Mesendoderm (in vitro differentiated cells): ENCODE data around the gene CYP46A1.

ENCODE experiments used
- DNase-seq: peaks from one replicate; pipeline ENCODE4 v3.0.0; 2013
- H2AK5ac ChIP-seq: 2 replicates; pipeline ENCODE4 v1.6.1; 2013; ENCODE audit warnings: low read length, inconsistent platforms
- H2BK120ac ChIP-seq: 2 replicates; pipeline ENCODE4 v1.6.1; 2013; ENCODE audit warnings: low read depth, mild to moderate bottlenecking, low read length, moderate library complexity, mixed read lengths
- H2BK15ac ChIP-seq: replicated peaks from 2 replicates; pipeline ENCODE4 v1.6.1; 2013; ENCODE audit warnings: low read depth, mild to moderate bottlenecking, moderate library complexity
- H2BK5ac ChIP-seq: 2 replicates; pipeline ENCODE4 v1.6.1; 2013; ENCODE audit warnings: low read length, inconsistent platforms
- H3K18ac ChIP-seq: 2 replicates; pipeline ENCODE4 v1.6.1; 2013; ENCODE audit warnings: mild to moderate bottlenecking, low read length, mixed read lengths
- H3K23ac ChIP-seq: one replicate; pipeline ENCODE4 v1.6.1; 2013; ENCODE audit warnings: low read length
- H3K27ac ChIP-seq: 2 replicates; pipeline ENCODE4 v1.5.1; 2013; ENCODE audit warnings: low read depth, mild to moderate bottlenecking, inconsistent platforms, low read length, moderate library complexity
- H3K27me3 ChIP-seq: 2 replicates; pipeline ENCODE4 v1.6.1; 2013; ENCODE audit warnings: low read length, control low read depth, mild to moderate bottlenecking, inconsistent platforms; ENCODE audit not compliant: insufficient read depth, poor library complexity
- H3K36me3 ChIP-seq: 2 replicates; pipeline ENCODE4 v1.6.1; 2013; ENCODE audit warnings: low read length, inconsistent platforms; ENCODE audit not compliant: control insufficient read depth, insufficient read depth
- H3K4ac ChIP-seq: one replicate; pipeline ENCODE4 v1.6.1; 2013; ENCODE audit warnings: low read depth, mild to moderate bottlenecking, low read length, moderate library complexity
- H3K4me1 ChIP-seq: 2 replicates; pipeline ENCODE4 v1.6.1; 2013; ENCODE audit warnings: low read depth, low read length, inconsistent platforms; ENCODE audit not compliant: control insufficient read depth
- H3K4me2 ChIP-seq: 2 replicates; pipeline ENCODE4 v1.6.1; 2013; ENCODE audit warnings: low read length
- H3K4me3 ChIP-seq: 2 replicates; pipeline ENCODE4 v1.5.1; 2013; ENCODE audit warnings: mild to moderate bottlenecking, low read length
- H3K56ac ChIP-seq: one replicate; pipeline ENCODE4 v1.6.1; 2013; ENCODE audit warnings: low read length
- H3K79me1 ChIP-seq: 2 replicates; pipeline ENCODE4 v1.6.1; 2013; ENCODE audit warnings: low read length, inconsistent platforms
- H3K79me2 ChIP-seq: 2 replicates; pipeline ENCODE4 v1.6.1; 2013; ENCODE audit warnings: mild to moderate bottlenecking, low read length; ENCODE audit not compliant: control insufficient read depth, insufficient read depth
- H3K9ac ChIP-seq: 2 replicates; pipeline ENCODE4 v1.6.1; 2013; ENCODE audit warnings: low read length, inconsistent platforms
- H4K5ac ChIP-seq: one replicate; pipeline ENCODE4 v1.6.1; 2013; ENCODE audit warnings: low read length
- H4K8ac ChIP-seq: one replicate; pipeline ENCODE4 v1.6.1; 2013; ENCODE audit warnings: low read depth, mild to moderate bottlenecking, control low read depth, low read length, moderate library complexity
- WGBS: extraction: QIAGEN DNeasy Blood & Tissue Kit; methylation state at CpG from one replicate; pipeline ENCODE4 v1.1.7; 2013; ENCODE audit warnings: low lambda C conversion rate, missing lambda C conversion rate; ENCODE audit not compliant: insufficient coverage; ENCODE audit errors: extremely low coverage; 5-methylcytosine and 5-hydroxymethylcytosine counted together

CYP46A1 gene

GRCh38 chr14:99698236-99698635 lies 14.1 kb downstream of the CYP46A1 start:
- no peak for DNase-seq
- no peaks in the 10 kb centered on the region for H3K4me1 ChIP-seq
- H3K23ac ChIP-seq: no peak overlapping the region
- no peaks in the 10 kb centered on the region for H3K27me3 ChIP-seq
- no peak overlapping the region for H2BK15ac ChIP-seq
- no peak overlapping the region for H2BK5ac ChIP-seq
- H4K5ac ChIP-seq: no peak overlapping the region
- no peak overlapping the region for H3K27ac ChIP-seq
- no peak overlapping the region for H3K9ac ChIP-seq
- no peak overlapping the region for H3K4ac ChIP-seq
- no peaks in the 10 kb centered on the region for H3K36me3 ChIP-seq
- H3K18ac ChIP-seq: no peak overlapping the region
- H4K8ac ChIP-seq: no peak overlapping the region
- WGBS: no CpG with 5 or more reads among the region's 6 CpGs
- no peak overlapping the region for H2BK120ac ChIP-seq
- no peaks in the 10 kb centered on the region for H3K79me1 ChIP-seq
- H3K79me2 ChIP-seq: no peaks in the 10 kb centered on the region
- no peak overlapping the region for H3K4me3 ChIP-seq
- no peak overlapping the region for H3K56ac ChIP-seq
- no peak overlapping the region for H2AK5ac ChIP-seq
- H3K4me2 ChIP-seq: no peak overlapping the region

- no CpG with 5 or more reads among the region's 5 CpGs for WGBS
- Histone ChIP-seq H3K4me3 (no peak overlapping the region), H3K4me2 (no peak overlapping the region), H3K56ac (no peak overlapping the region), H2BK5ac (no peak overlapping the region), H3K36me3 (no peaks in the 10 kb centered on the region), H4K8ac (no peak overlapping the region), H3K23ac (no peak overlapping the region), H3K27ac (no peak overlapping the region), H3K9ac (no peak overlapping the region), H2BK15ac (no peak overlapping the region), H3K79me2 (no peaks in the 10 kb centered on the region), H3K18ac (no peak overlapping the region), H3K79me1 (no peaks in the 10 kb centered on the region), H3K4ac (no peak overlapping the region), H4K5ac (no peak overlapping the region), H3K4me1 (no peaks in the 10 kb centered on the region), H2BK120ac (no peak overlapping the region), H3K27me3 (no peaks in the 10 kb centered on the region), H2AK5ac (no peak overlapping the region)
- no peak for DNase-seq
Measured at GRCh38 chr14:99698642-99699041, 14.5 kb downstream of the CYP46A1 start.

- Histone ChIP-seq H3K79me2 (no peaks in the 10 kb centered on the region), H3K27ac (no peak overlapping the region), H3K36me3 (no peaks in the 10 kb centered on the region), H3K27me3 (no peaks in the 10 kb centered on the region), H3K4me1 (no peaks in the 10 kb centered on the region), H3K18ac (no peak overlapping the region), H2BK15ac (no peak overlapping the region), H4K8ac (no peak overlapping the region), H3K56ac (no peak overlapping the region), H3K79me1 (no peaks in the 10 kb centered on the region), H2BK5ac (no peak overlapping the region), H3K4ac (no peak overlapping the region), H4K5ac (no peak overlapping the region), H2AK5ac (no peak overlapping the region), H3K4me2 (no peak overlapping the region), H3K4me3 (no peak overlapping the region), H3K23ac (no peak overlapping the region), H3K9ac (no peak overlapping the region), H2BK120ac (no peak overlapping the region)
- no peak for DNase-seq
- no CpG with 5 or more reads among the region's 12 CpGs for WGBS
Measured at GRCh38 chr14:99699085-99699760, 15.1 kb downstream of the CYP46A1 start.

GRCh38 chr14:99699861-99700260 lies 15.8 kb downstream of the CYP46A1 start:
- Histone ChIP-seq H3K56ac (no peak overlapping the region), H3K36me3 (no peaks in the 10 kb centered on the region), H3K27me3 (no peaks in the 10 kb centered on the region), H4K5ac (no peak overlapping the region), H2AK5ac (no peak overlapping the region), H2BK5ac (no peak overlapping the region), H3K4ac (no peak overlapping the region), H3K9ac (no peak overlapping the region), H3K4me3 (no peak overlapping the region), H3K23ac (no peak overlapping the region), H3K79me1 (no peaks in the 10 kb centered on the region), H2BK120ac (no peak overlapping the region), H3K27ac (no peak overlapping the region), H2BK15ac (no peak overlapping the region), H3K4me1 (no peaks in the 10 kb centered on the region), H4K8ac (no peak overlapping the region), H3K79me2 (no peaks in the 10 kb centered on the region), H3K18ac (no peak overlapping the region), H3K4me2 (no peak overlapping the region)
- no peak for DNase-seq
- WGBS: no CpG with 5 or more reads among the region's 16 CpGs

GRCh38 chr14:99700379-99700778 lies 16.3 kb downstream of the CYP46A1 start:
- no peak overlapping the region for H3K56ac ChIP-seq
- H3K4me2 ChIP-seq: no peak overlapping the region
- no peak overlapping the region for H4K5ac ChIP-seq
- no peaks in the 10 kb centered on the region for H3K79me2 ChIP-seq
- H3K4me1 ChIP-seq: no peaks in the 10 kb centered on the region
- no peaks in the 10 kb centered on the region for H3K27me3 ChIP-seq
- no peak overlapping the region for H3K23ac ChIP-seq
- H2BK15ac ChIP-seq: no peak overlapping the region
- H3K18ac ChIP-seq: no peak overlapping the region
- H2AK5ac ChIP-seq: no peak overlapping the region
- H2BK5ac ChIP-seq: no peak overlapping the region
- no CpG with 5 or more reads among the region's 6 CpGs for WGBS
- H2BK120ac ChIP-seq: no peak overlapping the region
- no peak overlapping the region for H4K8ac ChIP-seq
- H3K36me3 ChIP-seq: no peaks in the 10 kb centered on the region
- no peak overlapping the region for H3K27ac ChIP-seq
- H3K4me3 ChIP-seq: no peak overlapping the region
- H3K79me1 ChIP-seq: no peaks in the 10 kb centered on the region
- H3K9ac ChIP-seq: no peak overlapping the region
- H3K4ac ChIP-seq: no peak overlapping the region
- DNase-seq: no peak

GRCh38 chr14:99701260-99701659 lies 17.2 kb downstream of the CYP46A1 start:
- no peak overlapping the region for H4K5ac ChIP-seq

More at GRCh38 chr14:99701260-99701659, 17.2 kb downstream of the CYP46A1 start:
- no peak overlapping the region for H4K8ac ChIP-seq
- H3K4me1 ChIP-seq: no peaks in the 10 kb centered on the region
- H3K27me3 ChIP-seq: no peaks in the 10 kb centered on the region
- H3K4me3 ChIP-seq: no peak overlapping the region
- no peaks in the 10 kb centered on the region for H3K79me1 ChIP-seq
- H3K27ac ChIP-seq: no peak overlapping the region
- no peak overlapping the region for H3K4me2 ChIP-seq
- WGBS: no CpG with 5 or more reads among the region's 1 CpG
- no peak overlapping the region for H2AK5ac ChIP-seq
- no peak overlapping the region for H3K9ac ChIP-seq
- no peak overlapping the region for H2BK5ac ChIP-seq
- H3K36me3 ChIP-seq: no peaks in the 10 kb centered on the region
- DNase-seq: no peak
- H3K4ac ChIP-seq: no peak overlapping the region
- no peak overlapping the region for H3K18ac ChIP-seq
- H3K56ac ChIP-seq: no peak overlapping the region
- no peak overlapping the region for H2BK15ac ChIP-seq
- no peak overlapping the region for H3K23ac ChIP-seq
- no peaks in the 10 kb centered on the region for H3K79me2 ChIP-seq
- H2BK120ac ChIP-seq: no peak overlapping the region
